K562 (cell line): Measurements from ENCODE around the gene MYL11. TPM values are rescaled to one million over a fixed set of nuclear protein-coding genes. Genes with fewer than 3 reads are reported as not detected.

ENCODE experiments used
- CEBPG ChIP-seq, 3 experiments: fragments of 200-800 bp in 1 of 3; sonication (Bioruptor generic) in 1 of 3; sonication (generic) in 1 of 3; formaldehyde crosslinking in 1 of 3; IDR thresholded peaks in 2 of 3; conservative IDR thresholded peaks in 1 of 3; 2 replicates each; pipeline versions ENCODE4 v1.6.1 to v1.8.0; 2016 to 2022; ENCODE audit warnings: missing compliant biosample characterization in 2 of 3, missing genetic modification characterization in 2 of 3, mild to moderate bottlenecking in 1 of 3, missing genetic modification reagents in 1 of 3
- ETV6 ChIP-seq, 3 experiments: fragments of 150-350 bp in 1 of 3; sonication (generic) in 1 of 3; formaldehyde crosslinking in 1 of 3; IDR thresholded peaks; 2 replicates each; pipeline versions ENCODE4 v1.6.1 to v1.8.0; 2014 to 2022; ENCODE audit warnings: borderline replicate concordance in 2 of 3, low read depth in 2 of 3, antibody characterized with exemption in 1 of 3, low read length in 1 of 3, mild to moderate bottlenecking in 1 of 3, missing genetic modification reagents in 1 of 3
- JUN ChIP-seq, 2 experiments: sonication (generic) in 1 of 2; formaldehyde crosslinking in 1 of 2; IDR thresholded peaks; 2 replicates each; pipeline versions ENCODE4 v1.6.1 to v1.8.0; 2012 to 2022; ENCODE audit warnings: borderline replicate concordance in 2 of 2, mild to moderate bottlenecking in 2 of 2, improper control_type of control experiment in 1 of 2, low read depth in 1 of 2, low read length in 1 of 2, missing genetic modification reagents in 1 of 2
- MAX ChIP-seq: sonication (generic); formaldehyde crosslinking; IDR thresholded peaks from 2 replicates; pipeline ENCODE4 v1.9.0; 2022; ENCODE audit warnings: mild to moderate bottlenecking, missing genetic modification reagents
- POLR2H ChIP-seq: IDR thresholded peaks from 2 replicates; pipeline ENCODE4 v1.6.1; 2016; ENCODE audit warnings: missing genetic modification characterization, low read depth, mild to moderate bottlenecking, control low read depth, missing compliant biosample characterization, moderate library complexity
- ZBTB1 ChIP-seq: sonication (generic); formaldehyde crosslinking; IDR thresholded peaks from 2 replicates; pipeline ENCODE4 v1.8.1; 2023; ENCODE audit warnings: missing genetic modification reagents, low read depth, mild to moderate bottlenecking, borderline replicate concordance
- ZBTB40 ChIP-seq, 2 experiments: fragments of 450-650 bp in 1 of 2; sonication (generic) in 1 of 2; formaldehyde crosslinking in 1 of 2; IDR thresholded peaks; 2 replicates each; pipeline versions ENCODE4 v1.7.1 to v1.9.0; 2016 to 2022; ENCODE audit warnings: inconsistent platforms in 1 of 2, mild to moderate bottlenecking in 1 of 2, missing genetic modification reagents in 1 of 2
- ZNF175 ChIP-seq: fragments of 200-800 bp; sonication (Bioruptor generic); IDR thresholded peaks from 2 replicates; pipeline ENCODE4 v1.6.1; 2016; ENCODE audit warnings: low read depth, mild to moderate bottlenecking, missing genetic modification characterization, missing compliant biosample characterization
- ZNF57 ChIP-seq: fragments of 450-650 bp; formaldehyde crosslinking; IDR thresholded peaks from 2 replicates; pipeline ENCODE4 v1.4.0; 2020; ENCODE audit warnings: mild to moderate bottlenecking, moderate library complexity
- polyA plus RNA-seq, 8 experiments: library from polyadenylated mRNA; depleted of rRNA in 4 of 8; stranded (reverse) in 5 of 8; unstranded in 3 of 8; fragments of >200 nt; fragmentation: Nextera tagmentation in 2 of 8; fragmentation: Illumina TruSeq in 1 of 8; extraction: Ambion mirVana in 2 of 8; extraction: Trizol in 1 of 8; gene quantifications; 2 replicates each; pipeline versions ENCODE4 v1.2.1 to v1.2.3, GENCODE V29; 2011 to 2014; ENCODE audit warnings: inconsistent platforms in 1 of 8, missing spikeins in 1 of 8
- total RNA-seq, 7 experiments: library from RNA; depleted of rRNA in 6 of 7; stranded (reverse); fragments of >200 nt in 6 of 7; fragmentation: Illumina TruSeq in 2 of 7; extraction: Trizol in 2 of 7; gene quantifications; 2 replicates each; pipeline versions ENCODE4 v1.2.1 to v1.2.3, GENCODE V29; 2011 to 2021; ENCODE audit warnings: low replicate concordance in 1 of 7
- TF ChIP-seq, protein P1 (sequence below): fragments of 450-650 bp; IDR thresholded peaks from 2 replicates; pipeline ENCODE4 v1.6.1; 2017; ENCODE audit warnings: antibody characterized with exemption, mild to moderate bottlenecking

MYL11 gene
- total and polyA plus RNA-seq, 9 of the 15 experiments (the other 6 are each of a cell fraction or from before 2014, with no cell fraction given), result 0.31 to 1.5 (median 0.73) TPM; not detected in 4

- TF ChIP-seq ZBTB40 (IDR thresholded peaks at IDR 0.05) (no peak), ZBTB40 (CRISPR knock-in tag; IDR thresholded peaks at IDR 0.05) (0 out of 2 replicates have a peak, but pooled peaks have one; percentile 14), JUN (IDR thresholded peaks at IDR 0.05; ENCODE audit: borderline replicate concordance, low read depth, low read length) (no peak), JUN (CRISPR knock-in tag; IDR thresholded peaks at IDR 0.05; ENCODE audit: borderline replicate concordance) (no peak), ZNF57 (CRISPR knock-in tag) (0 out of 2 replicates have a peak, but pooled peaks have one; percentile 44), ETV6 (IDR thresholded peaks at IDR 0.05; ENCODE audit: borderline replicate concordance in 1 of 2, low read depth in 2 of 2, low read length in 1 of 2) (no peak), ETV6 (CRISPR knock-in tag; IDR thresholded peaks at IDR 0.05; ENCODE audit: borderline replicate concordance) (peak; percentile 77; the same call in 1 of the 2 replicates), CEBPG (CRISPR knock-in tag; IDR thresholded peaks at IDR 0.05) (no peak), CEBPG (tag; conservative IDR thresholded peaks at IDR 0.05 in 1 of 2, IDR thresholded peaks at IDR 0.05 in 1 of 2) (no peak), MAX (CRISPR knock-in tag) (peak; percentile 51), POLR2H (tag) (no peak), ZBTB1 (CRISPR knock-in tag) (no peak), ZNF175 (CRISPR knock-in tag) (0 out of 2 replicates have a peak, but pooled peaks have one; percentile 7)
- TF ChIP-seq, protein P1, sequence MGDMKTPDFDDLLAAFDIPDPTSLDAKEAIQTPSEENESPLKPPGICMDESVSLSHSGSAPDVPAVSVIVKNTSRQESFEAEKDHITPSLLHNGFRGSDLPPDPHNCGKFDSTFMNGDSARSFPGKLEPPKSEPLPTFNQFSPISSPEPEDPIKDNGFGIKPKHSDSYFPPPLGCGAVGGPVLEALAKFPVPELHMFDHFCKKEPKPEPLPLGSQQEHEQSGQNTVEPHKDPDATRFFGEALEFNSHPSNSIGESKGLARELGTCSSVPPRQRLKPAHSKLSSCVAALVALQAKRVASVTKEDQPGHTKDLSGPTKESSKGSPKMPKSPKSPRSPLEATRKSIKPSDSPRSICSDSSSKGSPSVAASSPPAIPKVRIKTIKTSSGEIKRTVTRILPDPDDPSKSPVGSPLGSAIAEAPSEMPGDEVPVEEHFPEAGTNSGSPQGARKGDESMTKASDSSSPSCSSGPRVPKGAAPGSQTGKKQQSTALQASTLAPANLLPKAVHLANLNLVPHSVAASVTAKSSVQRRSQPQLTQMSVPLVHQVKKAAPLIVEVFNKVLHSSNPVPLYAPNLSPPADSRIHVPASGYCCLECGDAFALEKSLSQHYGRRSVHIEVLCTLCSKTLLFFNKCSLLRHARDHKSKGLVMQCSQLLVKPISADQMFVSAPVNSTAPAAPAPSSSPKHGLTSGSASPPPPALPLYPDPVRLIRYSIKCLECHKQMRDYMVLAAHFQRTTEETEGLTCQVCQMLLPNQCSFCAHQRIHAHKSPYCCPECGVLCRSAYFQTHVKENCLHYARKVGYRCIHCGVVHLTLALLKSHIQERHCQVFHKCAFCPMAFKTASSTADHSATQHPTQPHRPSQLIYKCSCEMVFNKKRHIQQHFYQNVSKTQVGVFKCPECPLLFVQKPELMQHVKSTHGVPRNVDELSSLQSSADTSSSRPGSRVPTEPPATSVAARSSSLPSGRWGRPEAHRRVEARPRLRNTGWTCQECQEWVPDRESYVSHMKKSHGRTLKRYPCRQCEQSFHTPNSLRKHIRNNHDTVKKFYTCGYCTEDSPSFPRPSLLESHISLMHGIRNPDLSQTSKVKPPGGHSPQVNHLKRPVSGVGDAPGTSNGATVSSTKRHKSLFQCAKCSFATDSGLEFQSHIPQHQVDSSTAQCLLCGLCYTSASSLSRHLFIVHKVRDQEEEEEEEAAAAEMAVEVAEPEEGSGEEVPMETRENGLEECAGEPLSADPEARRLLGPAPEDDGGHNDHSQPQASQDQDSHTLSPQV, result peak; percentile 57; the same call in 1 of the 2 replicates
These were observed 18.7 kb upstream of the MYL11 start (continued) for GRCh38 chr16:30355954-30356308.
